Heart left ventricle (tissue), 16 donors: Measurements from ENCODE around the gene TMEM59. TPM values are rescaled to one million over a fixed set of nuclear protein-coding genes. Genes with fewer than 3 reads are reported as not detected.
A peak's percentile ranks its signal among the peaks of the same experiment; 100 is the strongest.

Experiments used
- ATAC-seq, 4 donors: fragments of 200-7000 bp; cut with Tn5 transposase; one replicate each; pipeline ENCODE4 v1.9.1; 2020 to 2022; ENCODE audit warnings: moderate library complexity in 4 of 4, mild to moderate bottlenecking in 3 of 4, moderate number of reproducible peaks in 1 of 4
- DNase-seq, 5 donors: peaks; one replicate each; pipeline ENCODE4 v3.0.0-alpha.2; 2020
- H3K27ac ChIP-seq, 12 donors: fragments of 200-600 bp; sonication (generic) in 4 of 12; one replicate each; pipeline versions ENCODE4 v1.5.0 to v1.8.0; 2016 to 2022; ENCODE audit warnings: mild to moderate bottlenecking in 2 of 12
- H3K27me3 ChIP-seq, 9 donors: fragments of 200-600 bp; sonication (generic) in 2 of 9; one replicate each; pipeline versions ENCODE4 v1.5.1 to v1.8.0; 2016 to 2022; ENCODE audit warnings: mild to moderate bottlenecking in 3 of 9
- H3K36me3 ChIP-seq, 9 donors: fragments of 200-600 bp; sonication (generic) in 2 of 9; one replicate each; pipeline versions ENCODE4 v1.5.0 to v1.8.0; 2018 to 2022; ENCODE audit warnings: mild to moderate bottlenecking in 2 of 9
- H3K4me1 ChIP-seq, 12 donors: fragments of 200-600 bp; sonication (generic) in 4 of 12; one replicate each; pipeline versions ENCODE4 v1.5.0 to v1.8.0; 2016 to 2022; ENCODE audit warnings: mild to moderate bottlenecking in 3 of 12
- H3K4me3 ChIP-seq, 12 donors: fragments of 200-600 bp; sonication (generic) in 4 of 12; one replicate each; pipeline versions ENCODE4 v1.5.0 to v1.8.0; 2017 to 2022; ENCODE audit warnings: mild to moderate bottlenecking in 9 of 12, moderate library complexity in 4 of 12
- H3K9me3 ChIP-seq, 12 donors: fragments of 200-600 bp; sonication (generic) in 4 of 12; one replicate each; pipeline versions ENCODE4 v1.5.0 to v1.8.0; 2016 to 2022; ENCODE audit warnings: mild to moderate bottlenecking in 1 of 12
- CTCF ChIP-seq, 12 donors: fragments of 200-600 bp; sonication (generic) in 4 of 12; IDR thresholded peaks; one replicate each; pipeline versions ENCODE4 v1.5.0 to v1.8.0; 2018 to 2022; ENCODE audit warnings: antibody characterized with exemption in 12 of 12, mild to moderate bottlenecking in 5 of 12
- POLR2A ChIP-seq, 2 donors: fragments of 450-650 bp; IDR thresholded peaks; one replicate each; pipeline ENCODE4 v1.6.1; 2017; ENCODE audit warnings: antibody characterized with exemption in 2 of 2, mild to moderate bottlenecking in 2 of 2, moderate library complexity in 2 of 2
- whole genome bisulfite sequencing, 4 donors: extraction: QIAGEN DNeasy Blood & Tissue Kit in 2 of 4; methylation state at CpG; one replicate each; pipeline versions ENCODE4 v1.1.5 to v1.1.7; 2013 to 2018; 5-methylcytosine and 5-hydroxymethylcytosine counted together
- intact Hi-C, 10 donors: fragments of 100-400 bp; cut with DNase I; formaldehyde crosslinking; loops; one replicate each; pipeline versions ENCODE4 v1.11.1 to v1.14.2; 2022
- long read RNA-seq, 3 donors: library from polyadenylated mRNA; unstranded; transcript quantifications; one replicate each; pipeline ENCODE4 v2.0.0, GENCODE V29; 2020 to 2021
- polyA plus RNA-seq, 2 donors: library from polyadenylated mRNA; stranded (reverse); fragments of 200-250 nt; gene quantifications; one replicate each; pipeline ENCODE4 v1.2.3, GENCODE V29; 2013
- total RNA-seq, 9 donors: library from RNA; depleted of rRNA in 2 of 9; stranded (reverse); fragments of >200 nt in 2 of 9; fragmentation: NEBNext Ultra II Directional in 3 of 9; extraction: Animal tissue kit (Norgen Biotek cat#: 25700) in 3 of 9; gene quantifications; one replicate each; pipeline versions ENCODE4 v1.1.0 to v1.2.4, GENCODE V29; 2016 to 2023
- donor health status: ischemic (EF 13 %, LVEDD 7.1; RV severe dilation, severe dysfunction).
- donor health status: healthy with polysubstance abuse.
- donor health status: DM: no; HTN: yes; CAD: no.
- donor health status: DM: no; HTN: no; CAD: no.
- donor health status: ischemic (EF 25% LVEDD 6.9; RV normal size, moderate dysfunction).
- donor health status: ischemic (EF 25% LVEDD 5.7; RV mildly dilated, moderate dysfunction).
- donor health status: healthy.
- donor health status: DM: yes; HTN: yes; CAD: no.
- donor health status: ischemic (EF 35%, LVEDD 5.7; RV mildly dilated, moderate dysfunction).
- donor health status: nonischemic (EF 11% LVEDD 7.7; RV severe dilation, severe dysfunction).
- donor health status: DM: yes; HTN: yes; CAD: no.
- donor health status: PGD.
- donor health status: ischemic (EF 29% LVEDD 5.4; RV normal size, mild dysfunction).
- donor health status: nonischemic (EF 23%, LVEDD 6.1; RV moderate dilation, normal function).

Gene TMEM59
- 100 to 1,000 TPM; 193 to 496 (median 352) TPM for total RNA-seq
- 100 to 1,000 TPM; 124 to 254 TPM for polyA plus RNA-seq
- long read RNA-seq, donor 1, full-length matches to known transcripts = 149 of 224 reads
- long read RNA-seq, donor 1, partial matches to known transcripts = 2 of 224 reads
- long read RNA-seq, donor 1, other reads (novel, unspliced or antisense) = 73 of 224 reads
- long read RNA-seq, donor 2, full-length matches to known transcripts = 562 of 796 reads
- long read RNA-seq, donor 2, partial matches to known transcripts = 2 of 796 reads
- long read RNA-seq, donor 2, other reads (novel, unspliced or antisense) = 232 of 796 reads
- long read RNA-seq, donor 3, full-length matches to known transcripts = 118 of 171 reads
- long read RNA-seq, donor 3, partial matches to known transcripts = 1 of 171 reads
- long read RNA-seq, donor 3, other reads (novel, unspliced or antisense) = 52 of 171 reads

GRCh38 chr1:54052934-54053744 lies at the start of gene TMEM59, which contains the start of gene TCEANC2:
Gene TMEM59, minus strand, starts transcription at chr1:54053204. Its CDS starts 16 bp downstream, at chr1:54053188.
Gene TCEANC2, plus strand, starts transcription at chr1:54053608. Its CDS starts 815 bp downstream, at chr1:54054423.
- H3K27ac ChIP-seq = peak within 1 kb of the TSS; percentile 88 to 98 (median 94)
- intact Hi-C loops = loop anchor here in 6 of 10 donors (5.0 to 10.0 kb wide), 10 partner anchors 106 to 354 kb away; partner anchors contain the start of genes IFT25 (in 4 of the 6), LRRC42 (in 4 of the 6), YIPF1 (in 3 of the 6) and DIO1 (in 1 of the 6)
- H3K36me3 ChIP-seq = peaks cover 0 to 6% (median 0%) of the 10 kb centered on the region in 9 donors
- DNase-seq (peak; percentile 98 to 99 (median 98)), ATAC-seq (peak; percentile 96 to 98 (median 98))
- TF ChIP-seq CTCF (IDR thresholded peaks at IDR 0.05) (peak in 1 of 12 donors; percentile 7), POLR2A (IDR thresholded peaks at IDR 0.05) (peak in 1 of 2 donors; percentile 63)
- H3K4me3 ChIP-seq = peak within 1 kb of the TSS; percentile 88 to 99 (median 95)
- no peaks in the 10 kb centered on the region for H3K27me3 ChIP-seq
- no peaks in the 10 kb centered on the region for H3K9me3 ChIP-seq
- peaks cover 0 to 51% (median 41%) of the 10 kb centered on the region in 12 donors for H3K4me1 ChIP-seq
- WGBS, 4 donors = 0 to 1% (median 0%) methylated on average over 33 to 59 of the region's 59 CpGs

GRCh38 chr1:54100500-54100899 lies 47.5 kb upstream of the TMEM59 start:
- H3K9me3 ChIP-seq = no peaks in the 10 kb centered on the region
- TF ChIP-seq POLR2A (IDR thresholded peaks at IDR 0.05) = no peak
- no peak for TF ChIP-seq CTCF (IDR thresholded peaks at IDR 0.05)
- H3K27ac ChIP-seq = no peak overlapping the region
- intact Hi-C loops = no loop called here
- H3K27me3 ChIP-seq = no peaks in the 10 kb centered on the region
- peaks cover 0 to 9% (median 0%) of the 10 kb centered on the region in 12 donors for H3K4me1 ChIP-seq
- DNase-seq (no peak), ATAC-seq (no peak)
- 69 to 96% (median 85%) methylated on average over 2 of the region's 2 CpGs for WGBS, 4 donors
- peaks cover 0 to 21% (median 7%) of the 10 kb centered on the region in 9 donors for H3K36me3 ChIP-seq
- no peak overlapping the region for H3K4me3 ChIP-seq

- WGBS, 4 donors = 76 to 82% (median 79%) methylated on average over 6 of the region's 6 CpGs
- ATAC-seq (no peak), DNase-seq (no peak)
- peaks cover 0 to 13% (median 0%) of the 10 kb centered on the region in 12 donors for H3K4me1 ChIP-seq
- H3K9me3 ChIP-seq = no peaks in the 10 kb centered on the region
- TF ChIP-seq CTCF (IDR thresholded peaks at IDR 0.05) (no peak), POLR2A (IDR thresholded peaks at IDR 0.05) (no peak)
- intact Hi-C loops = no loop called here
- peak overlapping the region in 1 of 12 donors; percentile 13 for H3K27ac ChIP-seq
- H3K36me3 ChIP-seq = peaks cover 0 to 21% (median 7%) of the 10 kb centered on the region in 9 donors
- H3K4me3 ChIP-seq = no peak overlapping the region
- H3K27me3 ChIP-seq = no peaks in the 10 kb centered on the region
Measured at GRCh38 chr1:54099061-54099610, 46.1 kb upstream of the TMEM59 start.
